HepG2 (cell line): ENCODE measurements around the gene CDHR5. TPM values are rescaled to one million over a fixed set of nuclear protein-coding genes. Genes with fewer than 3 reads are reported as not detected.

ENCODE experiments used
- AHDC1 ChIP-seq: sonication (generic); formaldehyde crosslinking; IDR thresholded peaks from 2 replicates; pipeline ENCODE4 v1.5.1; 2020; ENCODE audit warnings: mild to moderate bottlenecking, missing genetic modification reagents, borderline replicate concordance
- AKAP8 ChIP-seq: sonication (generic); formaldehyde crosslinking; IDR thresholded peaks from 2 replicates; pipeline ENCODE4 v1.5.1; 2020; ENCODE audit warnings: mild to moderate bottlenecking, missing genetic modification reagents
- ARID5B ChIP-seq: IDR thresholded peaks from 2 replicates; pipeline ENCODE4 v1.4.0; 2020; ENCODE audit warnings: mild to moderate bottlenecking, missing genetic modification reagents
- EEA1 ChIP-seq: sonication (generic); formaldehyde crosslinking; IDR thresholded peaks from 2 replicates; pipeline ENCODE4 v1.5.1; 2020; ENCODE audit warnings: mild to moderate bottlenecking, missing genetic modification reagents, borderline replicate concordance
- HNF4G ChIP-seq, 2 experiments: sonication (generic) in 1 of 2; formaldehyde crosslinking in 1 of 2; IDR thresholded peaks; 2 replicates each; pipeline versions ENCODE4 v1.4.0 to v1.6.1; 2011 to 2020; ENCODE audit warnings: borderline replicate concordance in 2 of 2, low read depth in 2 of 2, mild to moderate bottlenecking in 2 of 2, low read length in 1 of 2, missing genetic modification reagents in 1 of 2, moderate library complexity in 1 of 2
- JUND ChIP-seq: sonication (generic); formaldehyde crosslinking; IDR thresholded peaks from 2 replicates; pipeline ENCODE4 v1.8.0; 2022; ENCODE audit warnings: mild to moderate bottlenecking, missing genetic modification reagents
- KLF15 ChIP-seq: sonication (generic); formaldehyde crosslinking; IDR thresholded peaks from 2 replicates; pipeline ENCODE4 v1.8.1; 2023; ENCODE audit warnings: borderline replicate concordance, mild to moderate bottlenecking, inconsistent platforms, missing genetic modification reagents, mixed read lengths
- REPIN1 ChIP-seq: sonication (generic); formaldehyde crosslinking; IDR thresholded peaks from 2 replicates; pipeline ENCODE4 v1.8.0; 2022; ENCODE audit warnings: missing genetic modification reagents, low read depth, mild to moderate bottlenecking, borderline replicate concordance
- SALL2 ChIP-seq: sonication (generic); formaldehyde crosslinking; IDR thresholded peaks from 2 replicates; pipeline ENCODE4 v1.8.1; 2023; ENCODE audit warnings: mild to moderate bottlenecking, missing genetic modification reagents, inconsistent platforms
- TBX2 ChIP-seq: sonication (generic); formaldehyde crosslinking; IDR thresholded peaks from 2 replicates; pipeline ENCODE4 v1.5.0; 2020; ENCODE audit warnings: missing genetic modification reagents, mild to moderate bottlenecking, borderline replicate concordance
- TP53 ChIP-seq: sonication (generic); formaldehyde crosslinking; conservative IDR thresholded peaks from 2 replicates; pipeline ENCODE4 v1.4.0; 2020; ENCODE audit warnings: missing genetic modification reagents
- ZNF382 ChIP-seq: sonication (generic); formaldehyde crosslinking; IDR thresholded peaks from 2 replicates; pipeline ENCODE4 v1.5.0; 2020; ENCODE audit warnings: missing genetic modification reagents, mild to moderate bottlenecking, borderline replicate concordance
- ZNF770 ChIP-seq: sonication (generic); formaldehyde crosslinking; IDR thresholded peaks from 2 replicates; pipeline ENCODE4 v1.5.0; 2020; ENCODE audit warnings: mild to moderate bottlenecking, missing genetic modification reagents
- polyA plus RNA-seq, 8 experiments: library from polyadenylated mRNA; depleted of rRNA in 3 of 8; stranded (reverse) in 7 of 8; unstranded in 1 of 8; fragments of >200 nt; fragmentation: Illumina TruSeq in 4 of 8; extraction: Trizol in 4 of 8; gene quantifications; 2 replicates each; pipeline versions ENCODE4 v1.2.1 to v1.2.3, GENCODE V29; 2011 to 2016; ENCODE audit warnings: low read depth in 4 of 8, missing spikeins in 1 of 8, mixed read lengths in 1 of 8; ENCODE audit not compliant: insufficient read depth in 1 of 8
- total RNA-seq, 5 experiments: library from RNA; depleted of rRNA; stranded (reverse); fragments of >200 nt; fragmentation: Illumina TruSeq; extraction: Trizol; gene quantifications; 2 replicates each; pipeline ENCODE4 v1.2.3, GENCODE V29; 2016; ENCODE audit warnings: low read depth in 1 of 5

Gene CDHR5
- total and polyA plus RNA-seq, 2 of the 13 experiments (the other 11 are each of a cell fraction or from before 2014, with no cell fraction given) = 0.46 to 0.71 TPM

GRCh38 chr11:578276-579035 is 46.3 kb downstream of the CDHR5 start (continued):
- TF ChIP-seq ARID5B (CRISPR knock-in tag) (no peak), REPIN1 (CRISPR knock-in tag) (no peak), HNF4G (IDR thresholded peaks at IDR 0.05; ENCODE audit: borderline replicate concordance, low read depth, low read length) (peak; percentile 76), HNF4G (CRISPR knock-in tag; IDR thresholded peaks at IDR 0.05; ENCODE audit: borderline replicate concordance, low read depth) (peak; percentile 61; the same call in 1 of the 2 replicates), ZNF770 (CRISPR knock-in tag) (no peak), TBX2 (CRISPR knock-in tag) (peak; percentile 18; the same call in 1 of the 2 replicates), TP53 (CRISPR knock-in tag) (no peak), AHDC1 (CRISPR knock-in tag) (no peak), SALL2 (CRISPR knock-in tag) (no peak), KLF15 (no peak), ZNF382 (CRISPR knock-in tag) (no peak), EEA1 (CRISPR knock-in tag) (no peak), AKAP8 (0 out of 2 replicates have a peak, but pooled peaks have one; percentile 27), JUND (no peak)
